ENCODE measurements around the gene DNAJB4. TPM values are rescaled to one million over a fixed set of nuclear protein-coding genes. Genes with fewer than 3 reads are reported as not detected.

The DNAJB4 gene
- total RNA-seq, 1 donor from 2014 or later = 95.8 TPM

- Mint-ChIP-seq H3K4me3 (ENCODE audit: unreplicated experiment) (no peak overlapping the region), H3K36me3 (ENCODE audit: unreplicated experiment) (no peaks in the 10 kb centered on the region), H3K4me1 (ENCODE audit: unreplicated experiment) (peaks cover 10% of the 10 kb centered on the region), H3K27me3 (ENCODE audit: unreplicated experiment) (peaks cover 7% of the 10 kb centered on the region), H3K27ac (ENCODE audit: unreplicated experiment) (no peak overlapping the region), H3K9me3 (ENCODE audit: unreplicated experiment) (no peaks in the 10 kb centered on the region)
- no peak for TF ChIP-seq CTCF (IDR thresholded peaks at IDR 0.05)
- DNase-seq (ENCODE audit: extremely low spot score, unreplicated experiment) = no peak
These were observed 38.7 kb downstream of the DNAJB4 start for GRCh38 chr1:78043436-78043835.

- no peak for DNase-seq (ENCODE audit: extremely low spot score, unreplicated experiment)
- H3K4me1 Mint-ChIP-seq (ENCODE audit: unreplicated experiment) = peaks cover 9% of the 10 kb centered on the region
- TF ChIP-seq CTCF (IDR thresholded peaks at IDR 0.05) = no peak
- H3K27me3 Mint-ChIP-seq (ENCODE audit: unreplicated experiment) = peaks cover 7% of the 10 kb centered on the region
- peak overlapping the region; percentile 54 for H3K4me3 Mint-ChIP-seq (ENCODE audit: unreplicated experiment)
- H3K9me3 Mint-ChIP-seq (ENCODE audit: unreplicated experiment) = no peaks in the 10 kb centered on the region
- no peak overlapping the region for H3K27ac Mint-ChIP-seq (ENCODE audit: unreplicated experiment)
- no peaks in the 10 kb centered on the region for H3K36me3 Mint-ChIP-seq (ENCODE audit: unreplicated experiment)
These were observed 40.2 kb downstream of the DNAJB4 start for GRCh38 chr1:78044796-78045562.

GRCh38 chr1:78045563-78045925, 40.8 kb downstream of the DNAJB4 start:
- Mint-ChIP-seq H3K27ac (ENCODE audit: unreplicated experiment) (no peak overlapping the region), H3K36me3 (ENCODE audit: unreplicated experiment) (no peaks in the 10 kb centered on the region), H3K27me3 (ENCODE audit: unreplicated experiment) (peaks cover 7% of the 10 kb centered on the region), H3K4me3 (ENCODE audit: unreplicated experiment) (peak overlapping the region; percentile 54), H3K4me1 (ENCODE audit: unreplicated experiment) (peaks cover 9% of the 10 kb centered on the region), H3K9me3 (ENCODE audit: unreplicated experiment) (no peaks in the 10 kb centered on the region)
- no peak for DNase-seq (ENCODE audit: extremely low spot score, unreplicated experiment)
- TF ChIP-seq CTCF (IDR thresholded peaks at IDR 0.05) = no peak

GRCh38 chr1:78045926-78046778, 41.4 kb downstream of the DNAJB4 start, which contains the start of gene GIPC2:
Gene GIPC2, plus strand, starts transcription at chr1:78045966. Its CDS starts 129 bp downstream, at chr1:78046095.
- Mint-ChIP-seq H3K36me3 (ENCODE audit: unreplicated experiment) (no peaks in the 10 kb centered on the region), H3K4me1 (ENCODE audit: unreplicated experiment) (peaks cover 9% of the 10 kb centered on the region), H3K27me3 (ENCODE audit: unreplicated experiment) (peaks cover 7% of the 10 kb centered on the region), H3K27ac (ENCODE audit: unreplicated experiment) (peak within 1 kb of the TSS; percentile 27), H3K9me3 (ENCODE audit: unreplicated experiment) (no peaks in the 10 kb centered on the region), H3K4me3 (ENCODE audit: unreplicated experiment) (peak within 1 kb of the TSS; percentile 79)
- DNase-seq (ENCODE audit: extremely low spot score, unreplicated experiment) = no peak
- no peak for TF ChIP-seq CTCF (IDR thresholded peaks at IDR 0.05)

- H3K4me3 Mint-ChIP-seq (ENCODE audit: unreplicated experiment) = peak overlapping the region; percentile 79
- no peak for DNase-seq (ENCODE audit: extremely low spot score, unreplicated experiment)
- H3K27ac Mint-ChIP-seq (ENCODE audit: unreplicated experiment) = no peak overlapping the region
- peaks cover 9% of the 10 kb centered on the region for H3K4me1 Mint-ChIP-seq (ENCODE audit: unreplicated experiment)
- no peaks in the 10 kb centered on the region for H3K36me3 Mint-ChIP-seq (ENCODE audit: unreplicated experiment)
- H3K27me3 Mint-ChIP-seq (ENCODE audit: unreplicated experiment) = peaks cover 7% of the 10 kb centered on the region
- no peak for TF ChIP-seq CTCF (IDR thresholded peaks at IDR 0.05)
- H3K9me3 Mint-ChIP-seq (ENCODE audit: unreplicated experiment) = no peaks in the 10 kb centered on the region
These were observed 42.4 kb downstream of the DNAJB4 start for GRCh38 chr1:78047106-78047505.

Measured in osteocyte (in vitro differentiated cells).